Body of pancreas (tissue), 4 donors: Measurements from ENCODE around the gene SIGLEC8.

ENCODE experiments used
- CTCF ChIP-seq, 7 experiments: fragments of 450-650 bp in 4 of 7; fragments of 200-600 bp in 3 of 7; sonication (generic) in 3 of 7; IDR thresholded peaks; one replicate each; pipeline ENCODE4 v1.5.1; 2016 to 2019; ENCODE audit warnings: antibody characterized with exemption in 7 of 7
- POLR2A ChIP-seq, 3 donors: fragments of 450-650 bp; IDR thresholded peaks; one replicate each; pipeline ENCODE4 v1.6.1; 2016; ENCODE audit warnings: antibody characterized with exemption in 3 of 3, mild to moderate bottlenecking in 2 of 3

- TF ChIP-seq CTCF (IDR thresholded peaks at IDR 0.05) (no peak), POLR2A (IDR thresholded peaks at IDR 0.05) (no peak)
Observed at GRCh38 chr19:51503896-51504295, 45.6 kb upstream of the SIGLEC8 start.
